GM19238 (cell line): ENCODE results near the gene PTTG2.
"Not testable (repeated sequence)": the region's sequence is repeated elsewhere in the genome, so short reads cannot be mapped to it uniquely, and the experiment has no call there.

ENCODE experiments used
- DNase-seq: peaks from one replicate; pipeline ENCODE4 v3.0.0; 2011; ENCODE audit warnings: low spot score; ENCODE audit not compliant: insufficient read length

PTTG2 gene

DNA sequence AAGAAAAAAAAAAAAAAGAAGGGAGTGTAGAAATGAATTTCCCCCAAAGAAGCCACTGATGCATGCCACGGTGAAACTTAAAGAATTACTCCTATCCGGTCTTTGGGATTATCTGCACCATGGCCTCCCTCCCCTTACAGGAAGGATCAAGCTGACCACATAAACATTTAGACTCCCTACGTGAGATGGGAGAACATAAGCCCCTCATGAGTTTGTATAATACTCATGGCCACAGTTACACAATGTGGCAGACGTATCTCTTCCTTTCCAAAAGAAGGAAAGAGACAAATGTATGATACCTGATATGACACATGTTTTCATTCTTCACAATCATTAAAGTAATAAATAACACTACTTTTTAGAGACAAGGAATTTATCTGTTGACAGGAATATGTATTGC lies 3.3 kb upstream of the PTTG2 start:
- DNase-seq: no peak

DNA sequence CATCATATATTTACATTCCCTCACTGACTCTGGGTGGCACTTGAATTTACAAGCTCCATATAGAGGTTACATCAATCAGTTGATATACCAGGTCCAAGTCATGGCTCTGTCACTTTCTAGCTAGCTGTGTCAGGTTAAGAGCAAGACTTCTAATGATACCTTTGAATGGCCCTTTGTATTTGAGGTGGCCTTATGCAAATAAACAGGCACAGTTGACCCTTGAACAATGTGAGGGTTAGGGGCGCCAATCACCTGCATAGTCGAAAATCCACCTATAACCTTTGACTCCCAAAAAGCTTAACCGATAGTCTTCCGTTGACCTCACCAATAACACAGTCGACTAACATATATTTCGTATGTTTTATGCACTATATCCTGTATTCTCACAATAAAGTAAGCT lies 1.3 kb upstream of the PTTG2 start:
- DNase-seq: no peak

DNA sequence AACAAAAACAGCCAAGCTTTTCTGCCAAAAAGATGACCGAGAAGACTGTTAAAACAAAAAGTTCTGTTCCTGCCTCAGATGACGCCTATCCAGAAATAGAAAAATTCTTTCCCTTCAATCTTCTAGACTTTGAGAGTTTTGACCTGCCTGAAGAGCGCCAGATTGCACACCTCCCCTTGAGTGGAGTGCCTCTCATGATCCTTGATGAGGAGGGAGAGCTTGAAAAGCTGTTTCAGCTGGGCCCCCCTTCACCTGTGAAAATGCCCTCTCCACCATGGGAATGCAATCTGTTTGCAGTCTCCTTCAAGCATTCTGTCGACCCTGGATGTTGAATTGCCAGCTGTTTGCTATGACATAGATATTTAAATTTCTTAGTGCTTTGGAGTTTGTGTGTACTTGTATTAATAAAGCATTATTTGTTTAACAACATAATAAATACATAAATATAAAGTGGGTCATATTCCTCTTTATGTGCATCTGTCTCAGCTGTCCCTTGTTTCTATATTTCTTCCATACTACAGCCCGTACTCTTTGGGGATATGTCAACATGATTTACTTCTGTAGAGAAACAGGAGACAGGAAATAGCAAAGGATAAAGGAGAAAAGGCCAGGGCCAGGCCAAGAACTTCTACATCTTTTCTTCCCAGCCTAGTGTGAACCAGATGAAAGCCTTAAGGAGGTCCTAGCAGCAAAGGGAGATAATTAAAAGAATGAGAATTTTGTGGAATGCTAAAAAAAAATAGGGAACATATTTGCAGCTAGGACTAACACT lies 667 bp downstream of the PTTG2 start:
- DNase-seq: no peak

DNA sequence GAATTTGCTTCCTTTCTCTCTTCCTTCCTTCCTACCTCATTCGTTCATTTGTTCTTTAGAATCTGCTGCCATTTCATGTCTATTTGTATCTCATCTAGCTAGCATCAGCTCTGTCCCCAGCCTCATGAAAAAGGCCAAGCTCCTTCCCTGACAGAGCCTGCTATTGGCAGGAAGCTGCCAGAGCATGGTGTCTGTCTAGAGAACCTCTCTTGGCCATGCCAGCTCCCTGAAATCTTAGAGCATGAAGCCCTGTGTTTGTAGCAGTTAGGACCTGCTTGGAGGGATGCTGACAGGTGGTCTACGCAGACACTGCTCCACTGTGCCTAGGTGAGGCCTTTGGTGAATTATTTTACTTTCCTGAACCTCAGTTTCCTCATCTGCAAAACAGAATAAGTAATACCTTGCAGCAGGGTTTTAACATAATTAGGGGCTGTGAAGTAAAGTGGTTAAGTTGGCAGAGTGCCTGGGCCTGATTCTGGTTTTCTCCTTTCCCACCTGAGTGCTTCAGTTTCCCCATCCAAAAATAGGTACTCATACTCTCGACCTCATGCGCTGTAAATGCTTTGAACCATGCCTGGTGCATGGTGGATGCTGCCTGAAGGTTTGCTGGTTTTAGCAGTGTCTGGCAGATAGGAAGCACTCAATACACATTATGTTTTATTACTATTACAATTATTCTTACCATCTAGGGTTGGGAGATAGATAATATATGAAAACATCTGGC lies 4.7 kb downstream of the PTTG2 start:
- DNase-seq: no peak

- DNase-seq: no peak
Measured at GRCh38 chr4:37966044-37966443, 5.8 kb downstream of the PTTG2 start.

DNA sequence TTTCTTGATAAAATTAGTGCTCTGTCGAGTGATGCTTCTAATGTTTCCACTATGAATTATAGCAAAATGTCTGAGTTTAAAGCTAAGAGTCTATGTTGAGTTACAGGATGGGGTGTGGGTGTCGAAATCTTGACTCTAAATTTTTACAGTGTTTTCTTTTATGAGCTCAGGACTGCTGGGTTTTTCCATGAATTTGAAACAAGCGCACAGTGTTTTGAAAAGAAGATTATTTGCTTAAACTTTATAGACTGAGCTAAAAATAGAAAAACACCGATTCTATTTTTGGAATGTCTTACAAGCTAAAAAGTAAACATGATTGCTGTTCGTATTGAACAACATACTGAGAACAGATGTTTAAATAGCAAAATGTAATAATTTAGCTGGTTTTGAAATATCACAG lies 7.5 kb downstream of the PTTG2 start:
- no peak for DNase-seq

DNA sequence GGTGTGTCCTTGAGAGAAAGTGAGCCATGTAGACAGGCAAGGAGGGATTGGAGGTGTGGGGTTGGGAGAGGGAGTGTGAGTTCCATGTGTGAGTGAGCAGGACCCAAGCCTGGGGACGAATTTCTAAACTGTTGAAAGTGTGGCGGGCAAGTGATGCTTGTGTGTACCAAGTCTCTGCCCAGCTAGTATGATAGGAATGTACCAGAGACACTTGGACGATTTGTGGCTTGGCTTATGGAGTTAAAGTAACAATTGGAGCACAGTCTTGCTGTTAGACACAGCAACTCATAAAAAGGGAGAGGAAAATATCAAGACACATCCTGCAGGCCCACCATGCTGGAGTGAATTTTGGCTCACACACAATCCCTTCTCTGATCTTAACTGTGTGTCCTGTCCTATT lies 8.5 kb downstream of the PTTG2 start:
- DNase-seq: no peak

DNA sequence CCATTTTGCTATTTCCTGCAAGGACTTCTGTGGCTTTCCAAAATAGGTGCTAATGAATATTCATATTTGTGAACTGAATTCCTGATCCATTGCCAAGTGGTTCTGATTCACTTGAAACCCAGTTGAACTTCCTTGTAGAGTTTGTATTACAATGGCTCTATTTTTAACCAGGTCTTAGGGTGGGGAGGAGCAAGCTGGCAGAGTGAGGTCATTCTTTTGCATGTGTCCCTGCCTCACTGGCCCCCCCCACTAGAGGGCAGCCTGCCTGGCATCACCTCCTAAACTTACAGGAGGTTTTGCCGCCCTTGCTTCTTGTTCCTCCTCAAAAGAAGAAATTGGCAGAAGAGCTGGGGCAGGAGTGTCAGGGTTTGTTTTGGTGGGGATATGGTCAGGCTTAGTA lies 10.5 kb downstream of the PTTG2 start:
- DNase-seq: no peak

- DNase-seq: no peak
Measured at GRCh38 chr4:37971202-37971601, 11.0 kb downstream of the PTTG2 start.

DNA sequence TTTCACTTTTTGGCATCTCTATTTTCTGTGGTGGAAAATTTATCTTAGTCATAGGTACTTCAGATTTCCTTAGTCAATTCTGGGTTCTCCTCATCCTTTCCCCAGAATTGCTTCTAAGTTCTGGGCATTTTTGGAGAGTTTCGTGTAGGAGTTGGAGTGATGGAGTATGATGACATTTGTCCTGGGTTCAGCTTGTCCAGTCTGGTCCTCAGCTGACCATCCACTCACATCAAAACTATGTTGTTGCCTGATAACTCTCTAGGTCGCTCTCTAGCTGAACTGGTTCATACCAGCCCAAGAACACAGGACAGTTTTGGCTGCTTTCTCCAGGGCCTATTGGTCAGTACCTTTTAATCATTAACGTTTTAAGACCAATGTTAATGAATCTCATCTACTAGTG lies 13.2 kb downstream of the PTTG2 start:
- no peak for DNase-seq

GRCh38 chr4:37975321-37975822 lies 15.2 kb downstream of the PTTG2 start:
- DNase-seq: not testable (repeated sequence)

DNA sequence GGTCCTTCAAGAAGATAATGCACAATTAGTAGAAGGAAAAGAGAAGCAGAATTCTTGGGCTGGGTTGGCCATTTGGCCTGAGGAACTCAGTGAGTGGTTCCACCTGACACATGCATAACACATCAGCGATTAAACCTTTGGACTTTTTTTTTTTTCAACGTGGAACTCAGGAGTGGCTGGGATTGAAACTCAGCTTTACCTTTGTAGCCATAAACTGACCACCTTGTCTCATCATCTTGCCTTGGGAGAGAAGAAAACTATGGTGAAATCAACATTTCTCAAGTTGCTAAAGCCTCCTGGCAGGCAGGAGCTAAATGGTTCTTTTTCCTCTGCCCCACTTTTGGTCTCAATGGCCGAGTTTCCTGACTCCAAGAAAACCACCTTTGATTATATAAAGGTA lies 16.3 kb downstream of the PTTG2 start:
- no peak for DNase-seq

DNA sequence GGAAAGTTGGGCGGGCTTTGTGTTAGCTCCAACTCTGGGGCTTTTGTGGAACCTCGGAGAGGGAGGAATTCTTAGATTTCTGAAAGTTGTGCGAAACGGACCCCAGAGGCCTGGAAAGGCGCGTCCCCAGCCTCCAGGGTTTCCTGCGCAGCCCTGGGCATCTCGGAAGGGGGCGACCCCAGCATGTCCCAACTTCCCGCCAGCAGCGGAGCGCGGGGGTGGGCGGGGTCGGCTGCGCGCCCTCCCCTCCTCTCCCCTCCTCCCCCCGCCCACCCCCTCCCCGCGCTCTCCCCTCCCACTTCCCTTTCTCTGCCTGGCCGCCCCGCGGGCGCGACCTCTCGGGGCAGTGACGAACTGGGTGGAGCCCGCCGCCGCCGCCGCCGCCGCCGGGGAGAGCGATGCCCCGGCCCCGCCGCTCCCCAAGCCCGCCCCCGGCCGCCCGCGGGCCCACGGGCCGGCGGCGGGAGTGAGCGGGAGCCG lies 16.8 kb downstream of the PTTG2 start:
- peak; percentile 81 for DNase-seq

DNA sequence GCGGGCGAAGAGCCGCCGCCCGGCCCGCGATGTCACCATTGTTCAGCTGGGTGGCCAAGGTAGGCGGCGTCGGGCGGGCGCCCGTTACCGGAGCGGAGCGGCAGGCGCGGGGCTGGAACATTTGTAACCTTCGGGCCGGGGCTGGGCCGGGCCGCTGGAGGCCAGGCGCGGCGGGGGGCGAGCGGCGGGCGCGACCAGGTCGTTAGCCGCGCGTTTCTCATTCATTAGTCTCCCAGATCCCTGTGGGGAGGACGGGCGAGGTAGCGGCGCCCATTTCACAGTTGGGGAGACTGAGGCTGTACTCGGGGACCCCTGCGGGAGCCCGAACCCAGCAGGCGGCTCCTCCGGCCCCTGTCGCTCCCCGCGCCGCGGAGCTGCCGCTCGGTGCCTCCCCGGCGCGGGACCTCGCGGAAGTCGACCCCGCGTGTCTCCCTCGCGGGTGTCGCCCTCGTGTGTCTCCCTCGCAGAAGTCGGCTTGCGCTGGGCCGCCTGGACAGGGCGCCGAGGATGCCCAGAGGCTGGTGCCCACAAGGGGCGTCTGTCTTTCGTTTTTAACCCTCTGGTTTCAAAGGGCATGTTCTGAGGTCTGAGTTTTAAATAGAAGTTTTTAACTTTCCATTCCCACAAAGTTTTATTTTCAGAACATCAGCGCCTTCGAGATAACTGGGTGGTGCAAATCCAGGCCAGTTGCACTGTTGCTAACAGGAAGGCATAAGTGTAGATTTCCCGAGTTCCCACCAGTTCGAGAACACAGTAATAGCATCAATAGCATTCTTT lies 17.5 kb downstream of the PTTG2 start:
- DNase-seq: peak; percentile 65

DNA sequence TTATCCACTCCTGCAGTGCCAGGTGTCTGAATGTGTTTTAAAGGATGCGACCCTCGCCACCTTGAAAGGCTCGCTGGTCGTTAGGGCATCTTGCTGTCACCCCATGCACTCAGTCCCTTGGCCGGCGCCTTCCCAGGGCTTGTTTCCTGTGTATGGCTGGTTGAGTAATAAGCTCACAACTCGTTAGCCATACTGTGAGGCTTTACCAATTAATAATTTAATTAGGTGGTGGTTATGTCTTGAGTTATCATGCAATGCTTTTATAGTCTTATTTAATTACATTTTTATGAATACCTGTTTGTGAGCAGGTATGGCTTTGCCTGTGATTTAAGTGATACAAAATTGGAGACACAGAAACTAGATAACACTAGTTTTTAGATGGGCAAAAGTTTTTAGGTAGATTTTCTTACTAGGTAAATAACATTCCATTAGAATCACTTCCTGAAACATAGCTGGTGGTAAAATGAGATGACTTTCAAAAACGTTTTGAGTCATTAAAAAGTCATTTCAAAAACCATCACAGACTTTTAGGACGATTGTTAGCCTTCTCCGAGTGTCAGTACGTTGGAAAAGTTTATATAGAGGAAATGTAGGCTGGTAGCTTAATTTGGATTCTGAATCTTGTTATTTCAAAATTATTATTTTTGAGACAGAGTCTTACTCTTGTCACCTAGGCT lies 18.2 kb downstream of the PTTG2 start:
- DNase-seq: no peak

GRCh38 chr4:37980246-37980645 lies 20.0 kb downstream of the PTTG2 start:
- no peak for DNase-seq

DNA sequence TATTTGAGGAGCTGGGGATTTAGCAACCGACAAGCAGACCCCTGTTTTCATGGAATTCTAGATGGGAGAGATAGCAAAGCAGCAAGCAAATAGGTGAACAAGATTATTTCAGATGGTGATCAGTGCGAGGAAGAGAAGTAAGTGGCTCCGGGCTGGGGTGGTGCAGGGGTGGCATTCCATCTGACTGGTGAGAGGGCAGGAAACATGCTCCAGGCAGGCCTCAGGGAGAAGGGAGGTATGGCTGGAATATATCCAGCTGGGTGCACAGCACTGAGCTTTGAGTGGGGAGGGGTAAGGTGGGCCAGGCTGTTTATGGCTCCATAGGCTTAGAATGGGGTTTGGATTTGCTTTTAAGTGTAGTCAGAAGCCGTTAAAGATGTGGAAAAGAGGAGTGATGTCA lies 21.2 kb downstream of the PTTG2 start:
- DNase-seq: no peak

DNA sequence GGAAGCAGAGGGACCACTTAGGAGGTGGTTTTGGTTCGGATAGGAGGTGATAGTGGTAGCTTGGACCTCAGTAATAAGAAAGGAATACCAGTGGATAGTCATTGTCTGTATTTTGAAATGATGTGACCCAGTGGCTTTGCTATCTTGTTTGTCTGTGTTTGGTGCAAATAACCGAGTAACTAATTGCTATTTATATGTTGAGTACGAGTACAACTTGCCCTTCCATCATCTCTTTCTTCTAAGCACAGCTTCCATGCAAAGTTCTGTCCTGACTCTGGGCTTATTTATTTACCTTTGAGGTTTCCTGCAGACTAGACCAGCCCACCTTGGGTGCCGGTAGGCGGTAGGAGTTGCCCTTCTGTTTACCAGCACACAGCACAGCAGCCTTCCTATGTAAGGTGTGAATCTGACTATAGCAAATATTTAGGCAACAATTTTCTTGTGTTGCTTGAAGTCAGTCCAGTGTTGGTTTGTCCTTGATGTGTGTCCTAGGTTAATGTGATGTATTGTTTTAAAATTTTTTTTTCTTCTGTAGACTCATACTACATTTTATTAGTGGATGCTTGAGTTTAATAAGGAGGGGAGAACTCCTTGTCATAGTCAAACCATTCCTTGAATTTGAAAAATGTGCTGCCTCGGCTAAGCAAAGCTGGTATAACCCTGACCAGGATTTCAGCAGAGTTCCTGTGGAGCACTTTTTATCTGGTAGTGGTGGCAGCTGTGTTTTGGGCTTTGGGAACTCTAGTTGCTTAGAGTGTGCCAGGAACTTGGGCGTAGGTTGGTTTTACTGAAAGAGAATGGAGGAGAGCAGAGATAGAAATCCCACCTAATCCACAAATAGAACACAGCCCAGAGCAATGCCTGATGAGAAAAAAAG lies 21.9 kb downstream of the PTTG2 start:
- no peak for DNase-seq

DNA sequence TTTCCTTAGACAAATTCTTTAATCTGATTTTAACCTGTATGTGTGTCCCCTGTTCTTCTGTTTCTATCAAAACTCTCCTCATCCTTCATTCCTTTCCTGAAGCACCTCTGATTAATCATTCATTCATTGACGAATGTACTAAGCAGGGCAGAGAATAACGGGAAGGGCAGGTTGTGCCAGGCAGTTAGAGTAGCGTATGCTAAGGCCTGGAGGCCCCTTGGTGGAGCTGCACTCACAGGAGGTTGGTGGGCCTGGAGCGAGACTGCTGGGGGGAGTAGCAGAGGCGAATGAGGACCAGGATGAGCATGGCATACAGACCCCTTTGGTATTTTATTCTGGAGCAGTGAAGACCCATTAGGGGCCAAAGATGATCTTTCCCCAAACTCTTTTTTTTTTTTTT lies 22.5 kb downstream of the PTTG2 start:
- no peak for DNase-seq

DNA sequence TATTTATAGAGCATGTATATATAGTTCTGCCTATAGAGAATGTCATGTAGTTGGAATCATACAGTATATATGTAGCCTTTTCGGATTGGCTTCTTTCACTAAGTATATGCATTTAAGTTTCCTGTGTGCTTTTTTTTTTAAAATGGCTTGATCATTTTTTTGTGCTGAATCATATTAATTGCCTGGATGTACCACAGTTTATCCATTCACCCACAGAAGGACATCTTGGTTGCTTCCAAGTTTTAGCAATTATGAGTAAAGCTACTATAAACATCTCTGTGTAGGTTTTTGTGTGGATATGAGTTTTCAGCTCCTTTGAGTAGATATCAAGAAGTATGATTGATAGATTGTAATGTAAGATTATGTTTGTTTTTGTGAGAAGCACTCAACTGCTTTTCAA lies 23.8 kb downstream of the PTTG2 start:
- DNase-seq: no peak
